ENCODE data around the gene IMPA2. TPM values are rescaled to one million over a fixed set of nuclear protein-coding genes. Genes with fewer than 3 reads are reported as not detected.

Gene IMPA2
- total RNA-seq, 1 donor from 2014 or later = 24.1 TPM

GRCh38 chr18:12031181-12031580 lies 49.9 kb downstream of the IMPA2 start:
- peaks cover 2% of the 10 kb centered on the region for H3K4me1 Mint-ChIP-seq (ENCODE audit: unreplicated experiment)
- DNase-seq (ENCODE audit: low spot score) = no peak
- H3K36me3 Mint-ChIP-seq (ENCODE audit: low read depth, unreplicated experiment) = no peaks in the 10 kb centered on the region
- H3K27ac Mint-ChIP-seq (ENCODE audit: unreplicated experiment) = no peak overlapping the region
- peaks cover 3% of the 10 kb centered on the region for H3K27me3 Mint-ChIP-seq (ENCODE audit: unreplicated experiment)
- no peak overlapping the region for H3K4me3 Mint-ChIP-seq (ENCODE audit: unreplicated experiment)
- no peak for TF ChIP-seq CTCF (IDR thresholded peaks at IDR 0.05; ENCODE audit: unreplicated experiment)
- no peaks in the 10 kb centered on the region for H3K9me3 Mint-ChIP-seq (ENCODE audit: unreplicated experiment)

- no peak for TF ChIP-seq CTCF (IDR thresholded peaks at IDR 0.05; ENCODE audit: unreplicated experiment)
- no peak for DNase-seq (ENCODE audit: low spot score)
- Mint-ChIP-seq H3K27me3 (ENCODE audit: unreplicated experiment) (peaks cover 3% of the 10 kb centered on the region), H3K9me3 (ENCODE audit: unreplicated experiment) (no peaks in the 10 kb centered on the region), H3K36me3 (ENCODE audit: low read depth, unreplicated experiment) (no peaks in the 10 kb centered on the region), H3K27ac (ENCODE audit: unreplicated experiment) (no peak overlapping the region), H3K4me1 (ENCODE audit: unreplicated experiment) (peaks cover 2% of the 10 kb centered on the region), H3K4me3 (ENCODE audit: unreplicated experiment) (no peak overlapping the region)
These were observed 50.5 kb downstream of the IMPA2 start for GRCh38 chr18:12031846-12032245.

GRCh38 chr18:12032786-12033642 lies 51.7 kb downstream of the IMPA2 start:
- no peak for TF ChIP-seq CTCF (IDR thresholded peaks at IDR 0.05; ENCODE audit: unreplicated experiment)
- Mint-ChIP-seq H3K27ac (ENCODE audit: unreplicated experiment) (no peak overlapping the region), H3K4me3 (ENCODE audit: unreplicated experiment) (peak overlapping the region; percentile 5), H3K4me1 (ENCODE audit: unreplicated experiment) (peaks cover 2% of the 10 kb centered on the region), H3K27me3 (ENCODE audit: unreplicated experiment) (peaks cover 7% of the 10 kb centered on the region), H3K36me3 (ENCODE audit: low read depth, unreplicated experiment) (no peaks in the 10 kb centered on the region), H3K9me3 (ENCODE audit: unreplicated experiment) (no peaks in the 10 kb centered on the region)
- no peak for DNase-seq (ENCODE audit: low spot score)

GRCh38 chr18:12033643-12034025 lies 52.3 kb downstream of the IMPA2 start:
- no peaks in the 10 kb centered on the region for H3K36me3 Mint-ChIP-seq (ENCODE audit: low read depth, unreplicated experiment)
- TF ChIP-seq CTCF (IDR thresholded peaks at IDR 0.05; ENCODE audit: unreplicated experiment) = no peak
- peaks cover 10% of the 10 kb centered on the region for H3K27me3 Mint-ChIP-seq (ENCODE audit: unreplicated experiment)
- DNase-seq (ENCODE audit: low spot score) = no peak
- H3K4me1 Mint-ChIP-seq (ENCODE audit: unreplicated experiment) = peaks cover 2% of the 10 kb centered on the region
- no peak overlapping the region for H3K27ac Mint-ChIP-seq (ENCODE audit: unreplicated experiment)
- no peaks in the 10 kb centered on the region for H3K9me3 Mint-ChIP-seq (ENCODE audit: unreplicated experiment)
- no peak overlapping the region for H3K4me3 Mint-ChIP-seq (ENCODE audit: unreplicated experiment)

Measured in endothelial cell (in vitro differentiated cells).